SKM-1 (cell line): Measurements from ENCODE around the gene IGSF9B.

ENCODE experiments used
- DNase-seq: peaks from one replicate; lab custom pipeline; 2025; ENCODE audit not compliant: unreplicated experiment; lab: John Stamatoyannopoulos, UW

IGSF9B gene

DNA sequence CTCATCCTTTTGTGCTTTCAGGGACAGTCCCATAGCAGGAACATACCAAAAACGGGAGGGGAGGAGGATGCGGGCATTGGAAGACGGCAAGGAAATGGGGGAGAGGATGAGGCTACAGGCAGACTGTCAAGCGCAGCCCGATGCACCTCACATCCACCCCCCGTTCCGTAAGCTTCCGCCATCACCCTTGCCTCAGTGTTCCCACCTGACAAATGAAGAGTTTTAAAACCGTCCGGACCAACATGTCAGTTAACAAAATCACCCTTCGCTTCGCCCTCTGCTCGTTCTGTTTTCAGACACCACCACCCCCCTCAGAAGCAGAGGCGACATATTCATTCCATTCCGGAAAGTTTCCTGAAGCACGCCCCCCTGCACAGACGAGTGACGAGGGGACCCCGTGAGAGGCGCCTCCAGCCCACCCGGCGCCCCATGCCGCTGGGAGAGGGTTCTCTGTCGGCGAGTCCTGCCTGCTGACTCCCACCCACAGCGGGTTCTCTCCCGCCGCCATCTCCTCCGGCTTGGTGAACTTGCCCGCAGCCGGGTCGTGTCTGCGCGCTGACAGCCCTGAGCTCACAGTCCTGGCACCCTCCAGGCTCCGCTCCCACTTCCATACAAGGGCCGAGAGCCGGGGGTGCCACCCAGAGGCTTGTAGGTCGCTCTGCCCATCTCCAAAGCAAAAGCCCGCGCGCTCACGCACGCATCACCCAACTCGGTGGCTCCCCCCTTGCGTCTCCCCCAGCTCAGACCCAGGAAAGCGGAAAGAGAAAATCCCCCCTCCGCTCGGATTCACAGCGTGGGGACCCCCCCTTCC lies 1.5 kb downstream of the IGSF9B start:
- no peak for DNase-seq

GRCh38 chr11:133953999-133954398 lies 2.8 kb downstream of the IGSF9B start:
- DNase-seq: no peak

DNA sequence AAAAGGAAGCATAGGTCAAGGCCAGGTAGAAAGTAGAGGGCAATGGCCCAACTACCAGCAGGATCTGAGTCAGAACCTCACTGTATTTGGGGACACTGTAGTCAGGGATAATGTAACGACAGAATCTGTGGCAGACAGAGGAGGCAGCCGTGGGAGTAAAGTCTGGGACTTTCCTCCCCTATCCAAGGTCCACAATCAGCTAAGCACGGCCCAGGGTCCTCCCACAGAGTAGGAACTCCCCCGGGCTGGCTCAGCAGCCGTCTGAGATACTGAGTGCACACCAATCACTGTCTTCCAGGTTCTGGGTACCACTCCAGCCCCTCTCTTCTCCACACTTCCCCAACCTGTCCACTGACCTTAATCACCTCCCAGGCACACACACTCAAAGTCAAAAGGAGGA lies 3.2 kb downstream of the IGSF9B start:
- no peak for DNase-seq

- DNase-seq: no peak
These were observed 4.3 kb downstream of the IGSF9B start for GRCh38 chr11:133952199-133953190.

DNA sequence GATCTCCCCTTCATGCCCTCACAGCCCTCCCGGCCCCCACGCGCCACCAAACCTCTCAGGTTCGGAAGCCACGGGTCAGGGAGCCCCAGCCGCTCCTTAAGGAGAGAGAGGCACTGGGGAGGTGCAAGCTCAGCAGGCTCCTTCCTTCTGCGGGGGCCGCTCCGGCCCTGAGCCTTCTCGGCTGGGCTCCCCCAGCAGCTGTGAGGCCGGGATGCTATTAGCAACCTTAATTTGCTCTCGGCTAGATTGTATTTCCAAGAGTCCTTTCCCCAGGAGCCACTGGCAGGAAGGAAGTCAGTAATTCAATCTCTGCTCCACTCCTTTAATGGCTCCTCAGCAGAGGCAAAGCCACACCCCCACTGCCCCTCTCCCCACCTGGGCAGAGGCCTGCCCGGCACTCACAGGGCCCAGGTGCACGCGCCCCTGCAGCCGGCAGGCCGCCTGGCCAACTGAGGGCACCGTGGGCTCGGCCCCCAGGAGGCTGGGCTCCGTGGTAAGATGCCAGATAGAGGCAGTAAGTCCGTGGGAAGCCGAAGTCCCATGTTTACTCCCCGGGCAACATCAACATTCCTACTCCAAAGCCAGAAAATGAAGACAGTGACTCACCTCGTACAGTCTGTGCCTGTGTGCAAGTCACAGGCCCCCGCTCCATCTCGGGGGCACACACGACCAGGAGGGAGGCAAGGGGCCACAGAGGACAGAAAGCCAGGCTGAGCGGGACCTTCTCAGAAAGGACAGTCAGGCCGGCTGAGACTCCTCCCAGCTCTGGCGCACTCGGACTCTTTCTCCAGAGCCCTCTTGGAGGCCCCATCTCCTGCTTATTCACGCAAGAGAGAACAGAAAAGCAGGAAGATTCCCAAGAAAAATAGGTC lies 5.2 kb downstream of the IGSF9B start:
- DNase-seq: no peak

GRCh38 chr11:133950874-133951326 lies 5.9 kb downstream of the IGSF9B start:
- no peak for DNase-seq

GRCh38 chr11:133950421-133950820 lies 6.3 kb downstream of the IGSF9B start:
- no peak for DNase-seq

GRCh38 chr11:133949129-133949528 lies 7.6 kb downstream of the IGSF9B start:
- no peak for DNase-seq

DNA sequence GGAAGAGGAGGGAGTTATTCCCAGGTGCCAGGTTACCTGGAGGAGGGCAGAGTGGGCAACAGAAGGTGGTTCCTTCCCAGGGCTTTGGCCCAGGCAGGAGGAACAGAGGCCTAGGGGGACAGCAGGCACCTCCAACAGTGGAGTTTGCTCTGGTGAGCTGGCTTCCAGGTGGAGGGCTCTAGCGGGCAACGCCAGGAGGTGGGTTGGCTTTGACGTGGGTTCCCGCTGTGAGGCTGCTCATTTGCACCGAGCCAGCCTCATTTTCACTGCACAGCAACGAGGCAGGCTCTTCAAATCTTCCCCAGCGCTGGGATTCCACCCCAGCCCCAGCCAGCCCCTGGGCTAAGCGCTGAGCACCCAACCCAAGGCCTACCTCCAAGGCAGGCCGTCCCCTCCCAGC lies 8.1 kb downstream of the IGSF9B start:
- no peak for DNase-seq

GRCh38 chr11:133947321-133947756 lies 9.4 kb downstream of the IGSF9B start:
- DNase-seq: no peak

- no peak for DNase-seq
These were observed 10.0 kb downstream of the IGSF9B start for GRCh38 chr11:133946541-133947318.

DNA sequence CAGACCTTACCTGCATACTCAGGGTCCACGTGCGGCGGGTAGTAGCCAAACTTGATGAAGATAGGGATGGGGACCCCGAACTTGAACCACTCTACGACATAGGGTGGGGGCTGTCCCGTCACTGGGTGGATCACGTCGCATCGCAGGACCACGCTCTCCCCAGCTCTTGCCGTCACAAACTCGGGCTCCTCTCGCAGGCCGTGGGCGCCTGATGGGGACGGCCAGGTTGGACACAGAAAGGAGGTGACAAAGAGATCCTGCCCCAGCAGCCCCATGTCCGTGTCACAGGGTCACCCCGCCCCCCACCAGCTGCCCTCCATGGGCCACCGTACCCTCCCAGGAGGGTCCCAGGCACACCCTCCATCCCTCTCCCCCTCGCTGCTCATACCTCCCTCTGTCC lies 10.7 kb downstream of the IGSF9B start:
- no peak for DNase-seq

- DNase-seq: no peak
These were observed 11.4 kb downstream of the IGSF9B start for GRCh38 chr11:133945087-133945974.

- no peak for DNase-seq
These were observed 12.6 kb downstream of the IGSF9B start for GRCh38 chr11:133943950-133944698.

GRCh38 chr11:133942577-133942976 lies 14.2 kb downstream of the IGSF9B start:
- no peak for DNase-seq

- DNase-seq: no peak
These were observed 15.2 kb downstream of the IGSF9B start for GRCh38 chr11:133941546-133941945.

GRCh38 chr11:133940034-133940433 lies 16.7 kb downstream of the IGSF9B start:
- no peak for DNase-seq

DNA sequence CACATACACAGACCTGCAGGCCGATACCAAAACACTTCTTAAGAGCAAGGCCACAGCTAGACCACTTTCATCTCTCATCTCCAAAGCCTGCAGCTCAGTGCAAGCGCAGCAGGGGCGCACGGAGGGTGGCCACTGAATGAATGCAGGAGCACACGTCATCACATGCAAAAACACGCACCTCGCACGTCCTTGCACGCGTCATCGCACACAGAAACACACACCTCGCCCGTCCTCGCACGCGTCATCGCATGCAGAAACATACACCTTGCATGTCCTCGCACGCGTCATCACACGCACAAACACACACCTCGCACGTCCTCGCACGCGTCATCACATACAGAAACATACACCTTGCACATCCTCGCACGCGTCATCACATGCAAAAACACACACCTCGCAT lies 17.2 kb downstream of the IGSF9B start:
- no peak for DNase-seq
